RWPE2 (cell line): Measurements from ENCODE around the gene PDE4D.

Experiments used
- ATAC-seq: fragments of 200-7000 bp; cut with Tn5 transposase; 3 replicates; pipeline ENCODE4 v1.9.1; 2021; ENCODE audit warnings: low read depth
- DNase-seq: peaks from one replicate; pipeline ENCODE4 v3.0.0-alpha.2; 2020; ENCODE audit warnings: low spot score
- H3K27ac ChIP-seq: fragments of 450-650 bp; 2 replicates; pipeline ENCODE4 v1.5.1; 2017; ENCODE audit warnings: mild to moderate bottlenecking; ENCODE audit not compliant: poor library complexity, severe bottlenecking
- H3K27me3 ChIP-seq: fragments of 250-450 bp; sonication (Bioruptor Pico); 2 replicates; pipeline ENCODE4 v1.5.1; 2021; ENCODE audit warnings: mild to moderate bottlenecking, moderate library complexity; ENCODE audit not compliant: insufficient read depth, poor library complexity, severe bottlenecking
- H3K36me3 ChIP-seq: fragments of 250-450 bp; sonication (Bioruptor Pico); 2 replicates; pipeline ENCODE4 v1.5.1; 2020; ENCODE audit warnings: low read depth, mild to moderate bottlenecking, moderate library complexity
- H3K4me1 ChIP-seq: fragments of 250-450 bp; sonication (Bioruptor Pico); 2 replicates; pipeline ENCODE4 v1.5.1; 2021; ENCODE audit warnings: mild to moderate bottlenecking, moderate library complexity; ENCODE audit not compliant: insufficient read depth, poor library complexity, severe bottlenecking
- H3K4me3 ChIP-seq: fragments of 250-450 bp; sonication (Bioruptor Pico); 2 replicates; pipeline ENCODE4 v1.5.1; 2021; ENCODE audit warnings: mild to moderate bottlenecking, moderate library complexity; ENCODE audit not compliant: severe bottlenecking
- H3K9me3 ChIP-seq: fragments of 250-450 bp; sonication (Bioruptor Pico); 2 replicates; pipeline ENCODE4 v1.5.1; 2021; ENCODE audit warnings: mild to moderate bottlenecking, moderate library complexity; ENCODE audit not compliant: severe bottlenecking
- CTCF ChIP-seq: fragments of 450-650 bp; IDR thresholded peaks from one replicate; pipeline ENCODE4 v1.5.1; 2017; ENCODE audit warnings: mild to moderate bottlenecking, moderate library complexity; ENCODE audit not compliant: poor library complexity, severe bottlenecking

Gene PDE4D

GRCh38 chr5:58927181-58927580 is 966.3 kb downstream of the PDE4D start:
- no peak overlapping the region for H3K4me3 ChIP-seq
- H3K27ac ChIP-seq = no peak overlapping the region
- no peak for TF ChIP-seq CTCF
- H3K4me1 ChIP-seq = peaks cover 6% of the 10 kb centered on the region
- no peaks in the 10 kb centered on the region for H3K9me3 ChIP-seq
- H3K27me3 ChIP-seq = no peaks in the 10 kb centered on the region
- DNase-seq (no peak), ATAC-seq (no peak)
- H3K36me3 ChIP-seq = no peaks in the 10 kb centered on the region

GRCh38 chr5:58926541-58926935 is 967.0 kb downstream of the PDE4D start:
- ATAC-seq = no peak
- TF ChIP-seq CTCF = no peak
- H3K4me1 ChIP-seq = peaks cover 6% of the 10 kb centered on the region
- no peaks in the 10 kb centered on the region for H3K36me3 ChIP-seq
- no peak overlapping the region for H3K4me3 ChIP-seq
- no peak for DNase-seq
- H3K27me3 ChIP-seq = no peaks in the 10 kb centered on the region
- no peak overlapping the region for H3K27ac ChIP-seq
- H3K9me3 ChIP-seq = no peaks in the 10 kb centered on the region

GRCh38 chr5:58925627-58926540 is 967.6 kb downstream of the PDE4D start:
- H3K27ac ChIP-seq = no peak overlapping the region
- H3K27me3 ChIP-seq = no peaks in the 10 kb centered on the region
- no peak overlapping the region for H3K4me3 ChIP-seq
- H3K4me1 ChIP-seq = peaks cover 6% of the 10 kb centered on the region
- DNase-seq (no peak), ATAC-seq (peak; percentile 40; the same call in 2 of the 3 replicates)
- no peaks in the 10 kb centered on the region for H3K9me3 ChIP-seq
- no peak for TF ChIP-seq CTCF
- H3K36me3 ChIP-seq = no peaks in the 10 kb centered on the region

GRCh38 chr5:58924306-58924705 is 969.2 kb downstream of the PDE4D start:
- no peak overlapping the region for H3K4me3 ChIP-seq
- H3K4me1 ChIP-seq = peaks cover 6% of the 10 kb centered on the region
- ATAC-seq = no peak
- DNase-seq = no peak
- no peak for TF ChIP-seq CTCF
- no peaks in the 10 kb centered on the region for H3K9me3 ChIP-seq
- no peak overlapping the region for H3K27ac ChIP-seq
- H3K36me3 ChIP-seq = no peaks in the 10 kb centered on the region
- no peaks in the 10 kb centered on the region for H3K27me3 ChIP-seq

- peaks cover 6% of the 10 kb centered on the region for H3K4me1 ChIP-seq
- DNase-seq (no peak), ATAC-seq (no peak)
- H3K27ac ChIP-seq = no peak overlapping the region
- no peaks in the 10 kb centered on the region for H3K9me3 ChIP-seq
- no peak for TF ChIP-seq CTCF
- H3K4me3 ChIP-seq = no peak overlapping the region
- no peaks in the 10 kb centered on the region for H3K27me3 ChIP-seq
- no peaks in the 10 kb centered on the region for H3K36me3 ChIP-seq
These were observed 970.2 kb downstream of the PDE4D start for GRCh38 chr5:58923355-58923754.
